ENCODE results near the gene TANC1.

Gene TANC1

DNA sequence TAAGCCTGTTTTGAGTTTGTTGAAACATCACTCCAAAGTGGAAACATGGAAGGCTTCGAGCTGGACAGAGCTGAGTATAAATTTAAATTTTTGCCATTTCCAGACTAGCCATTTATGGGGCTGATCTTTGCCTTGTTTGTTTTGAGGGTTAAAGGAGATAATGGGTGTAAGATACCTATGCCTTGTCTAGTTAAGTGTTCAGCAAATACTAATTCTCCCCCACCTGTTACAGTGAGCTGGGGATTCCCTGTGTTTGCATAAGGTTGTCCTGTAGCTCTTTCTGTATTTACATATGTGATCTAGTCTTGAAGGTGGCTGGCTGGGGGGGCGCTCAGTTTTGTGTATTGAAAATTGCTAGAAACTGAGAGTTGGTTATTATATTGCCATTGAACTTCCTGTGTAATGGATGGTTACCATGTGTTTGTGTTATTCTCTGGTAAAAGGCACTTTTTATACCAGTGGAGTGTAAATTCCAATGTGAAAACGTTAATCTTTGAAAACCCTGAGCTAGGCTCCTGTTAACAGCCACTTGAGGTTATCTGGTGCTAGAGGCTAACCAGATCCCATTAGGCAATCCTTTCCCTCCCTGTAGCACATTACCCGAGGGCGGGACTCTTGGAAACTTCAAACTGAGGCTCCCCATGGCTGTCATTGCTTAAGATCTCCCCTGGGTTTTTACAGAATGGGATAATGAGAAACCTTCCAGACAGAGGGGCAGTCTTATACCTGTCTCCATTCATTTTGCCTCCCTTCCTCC, 26.7 kb downstream of the TANC1 start:
- no peak for DNase-seq (ENCODE audit: low read depth)

DNA sequence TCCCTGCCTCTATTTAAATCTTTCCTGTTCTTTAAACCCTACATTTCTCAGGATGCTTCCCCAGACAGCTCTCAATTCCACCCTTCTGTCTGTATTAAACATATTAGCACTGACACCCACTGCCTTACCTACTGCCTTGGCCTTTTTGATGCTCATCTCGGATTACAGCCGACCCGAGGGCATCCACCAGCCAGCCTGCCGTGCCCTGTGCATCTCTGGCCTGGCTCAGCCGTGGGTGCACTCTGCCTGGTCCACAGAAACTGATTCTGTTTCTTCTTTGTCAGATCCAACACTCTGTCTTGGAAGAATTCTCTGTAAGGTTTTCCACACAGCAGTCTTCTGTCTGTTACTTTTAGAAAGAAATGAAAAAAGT, 27.2 kb downstream of the TANC1 start:
- DNase-seq (ENCODE audit: low read depth) = no peak

DNA sequence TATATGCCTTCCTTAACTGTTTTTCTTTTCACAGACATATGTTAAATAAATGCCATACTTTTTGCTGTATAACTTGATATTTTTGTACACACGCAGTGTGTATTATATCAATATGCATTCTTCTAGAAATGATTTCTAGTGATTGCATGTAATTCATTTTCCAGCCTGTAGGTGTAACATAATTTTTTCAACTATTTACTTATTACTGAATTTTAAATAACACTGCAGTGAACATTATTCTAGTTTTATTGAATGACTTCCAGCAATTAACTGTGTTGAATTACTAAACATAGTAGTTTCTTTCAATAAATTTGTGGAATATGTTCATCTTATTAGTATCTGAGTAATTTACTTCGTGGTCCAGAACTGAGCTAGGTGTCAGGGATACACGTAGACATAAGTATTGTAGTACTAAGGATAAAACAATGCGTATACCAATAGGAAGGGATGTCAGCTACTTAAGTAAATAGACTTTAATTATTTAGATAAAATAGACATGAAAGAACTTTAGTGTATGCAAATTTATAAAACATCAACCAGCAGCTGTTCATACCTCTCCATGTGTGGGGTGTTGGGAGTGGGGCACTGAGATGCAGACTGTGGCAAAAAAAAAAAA, 28.0 kb downstream of the TANC1 start:
- no peak for DNase-seq (ENCODE audit: low read depth)

DNA sequence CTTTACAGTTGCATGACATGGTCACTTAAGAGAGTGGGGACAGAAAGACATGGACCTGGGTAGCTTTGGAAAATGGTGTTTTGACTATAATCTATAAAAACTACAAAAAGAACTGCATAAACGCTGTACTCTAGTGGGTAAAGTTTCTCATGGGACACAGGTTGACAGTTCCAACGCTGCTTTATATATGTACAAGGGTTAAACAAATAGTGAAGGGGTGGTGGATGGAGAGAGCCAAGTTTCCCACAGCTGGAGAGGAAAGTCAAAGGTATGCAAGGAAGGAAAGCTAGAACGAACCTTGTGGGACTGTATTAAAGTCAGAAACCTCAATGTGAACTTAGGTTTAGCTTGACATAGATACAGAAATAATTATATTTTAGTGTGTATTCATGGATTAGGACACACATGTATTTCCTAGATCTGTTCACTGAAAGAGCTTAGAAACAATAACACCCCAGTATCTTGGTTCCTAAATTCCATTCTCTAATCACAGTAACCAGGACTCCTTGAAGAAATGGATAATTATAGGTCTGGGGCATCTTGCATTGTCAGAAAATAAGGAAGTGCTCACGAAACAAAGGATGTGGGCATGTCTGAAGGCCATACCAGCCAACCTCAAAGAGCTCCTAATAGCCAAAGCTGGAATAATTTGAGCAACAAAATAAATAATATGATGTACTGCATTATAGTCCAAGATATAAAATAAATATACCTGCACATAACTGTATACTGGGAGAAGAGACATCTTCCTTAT, 28.8 kb downstream of the TANC1 start:
- DNase-seq (ENCODE audit: low read depth) = no peak

DNA sequence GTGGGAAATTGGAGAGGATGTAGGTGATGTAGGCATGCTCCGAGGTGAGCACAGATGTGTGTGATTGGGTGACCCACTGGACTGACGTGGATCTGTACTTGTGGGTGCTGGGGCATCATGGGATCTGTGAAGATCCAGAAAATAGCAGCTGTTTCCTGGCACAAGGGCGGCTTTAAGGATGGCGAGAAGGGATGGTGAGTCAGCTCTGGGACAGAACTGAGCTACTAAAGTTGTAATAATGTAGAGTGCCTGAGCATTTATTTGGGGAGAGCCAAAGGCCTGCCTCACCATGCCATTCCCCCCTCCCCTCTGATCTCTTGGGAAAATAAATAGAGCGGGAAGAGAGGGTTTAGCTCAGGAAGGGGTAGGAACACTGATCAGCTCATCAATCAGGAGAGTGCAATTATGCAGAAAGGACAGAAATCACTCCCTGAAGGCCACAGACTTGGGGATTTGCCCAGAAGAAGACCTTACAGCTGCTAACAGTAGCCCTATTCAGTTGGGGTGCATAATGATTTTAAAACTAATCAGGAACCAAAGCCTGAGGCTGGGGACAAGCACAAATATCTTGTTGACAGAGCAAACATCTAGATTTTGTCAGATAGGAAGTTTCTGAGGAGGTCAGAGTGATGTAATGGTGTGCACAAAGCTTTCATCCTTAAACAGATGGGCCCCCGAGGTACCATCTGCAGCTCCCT, 30.3 kb downstream of the TANC1 start:
- DNase-seq (ENCODE audit: low read depth) = no peak

DNA sequence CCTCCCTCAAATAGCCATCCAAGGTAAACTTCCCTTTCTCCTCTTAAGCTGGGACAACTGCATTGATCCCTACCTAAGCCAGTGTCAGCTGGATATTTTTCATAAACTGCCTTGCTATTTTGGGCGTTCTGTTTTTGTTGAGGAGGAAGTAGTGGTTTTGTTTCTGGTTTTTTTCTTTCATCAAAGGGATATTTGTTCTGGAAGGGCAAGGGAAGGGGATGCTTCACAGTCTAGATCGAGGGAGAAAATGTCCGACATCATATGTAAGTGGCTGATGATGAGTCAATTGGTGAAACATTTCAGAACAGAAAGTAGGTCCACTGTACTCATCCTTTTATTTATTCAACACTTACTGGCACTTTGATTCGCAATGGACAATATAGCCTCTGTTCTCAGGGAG, 31.0 kb downstream of the TANC1 start:
- no peak for DNase-seq (ENCODE audit: low read depth)

DNA sequence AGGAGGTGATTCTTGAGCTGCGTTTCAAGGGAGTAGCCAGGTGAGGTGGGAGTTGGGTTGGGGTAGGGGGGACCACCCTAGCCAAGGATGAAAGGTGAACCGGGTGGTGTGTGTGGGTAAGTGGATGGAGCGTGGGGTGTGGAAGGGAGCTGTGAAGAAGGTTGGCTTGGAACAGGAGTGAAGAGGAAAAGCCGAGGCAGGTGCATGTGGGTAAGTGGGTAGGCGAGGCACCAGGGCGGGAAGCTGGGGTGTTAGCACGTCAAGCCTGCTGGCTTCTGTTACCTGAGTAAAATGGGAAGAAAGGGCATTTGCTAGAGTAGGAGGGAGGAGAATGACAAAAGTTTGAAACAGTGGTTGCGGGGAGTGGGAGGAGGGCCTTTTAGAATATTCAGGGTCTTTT, 31.6 kb downstream of the TANC1 start:
- DNase-seq (ENCODE audit: low read depth) = no peak

DNA sequence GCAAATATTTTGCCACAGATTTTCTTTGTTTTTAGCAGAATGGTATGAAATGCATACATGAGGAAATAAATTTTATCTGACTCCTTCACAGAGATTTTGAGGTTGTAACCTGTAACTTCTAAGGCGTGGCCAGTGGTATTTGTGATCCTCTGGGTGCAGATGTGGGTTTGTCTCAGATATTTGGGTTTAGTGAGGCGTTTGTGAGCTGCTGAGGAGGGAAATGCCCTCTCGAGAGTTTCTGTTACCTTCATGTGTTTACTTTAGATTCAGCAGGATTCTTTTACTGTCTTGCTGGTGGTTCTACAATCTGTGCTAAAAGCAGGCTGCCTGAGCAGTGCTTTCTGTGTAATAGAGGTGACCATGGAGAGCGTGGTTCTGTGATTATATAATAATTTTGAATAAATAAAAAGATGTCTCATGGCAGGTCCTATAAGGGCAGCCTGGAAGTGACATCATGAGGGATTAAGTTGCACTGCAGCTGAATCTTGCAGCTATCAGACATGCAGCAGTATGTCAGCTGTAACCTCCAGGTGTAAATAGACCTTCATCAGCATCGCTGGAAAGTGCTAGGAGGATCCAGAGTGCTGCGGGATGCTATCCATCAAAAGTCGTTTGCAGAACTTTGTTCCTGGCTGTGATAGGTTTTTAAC, 34.1 kb downstream of the TANC1 start:
- DNase-seq (ENCODE audit: low read depth) = no peak

DNA sequence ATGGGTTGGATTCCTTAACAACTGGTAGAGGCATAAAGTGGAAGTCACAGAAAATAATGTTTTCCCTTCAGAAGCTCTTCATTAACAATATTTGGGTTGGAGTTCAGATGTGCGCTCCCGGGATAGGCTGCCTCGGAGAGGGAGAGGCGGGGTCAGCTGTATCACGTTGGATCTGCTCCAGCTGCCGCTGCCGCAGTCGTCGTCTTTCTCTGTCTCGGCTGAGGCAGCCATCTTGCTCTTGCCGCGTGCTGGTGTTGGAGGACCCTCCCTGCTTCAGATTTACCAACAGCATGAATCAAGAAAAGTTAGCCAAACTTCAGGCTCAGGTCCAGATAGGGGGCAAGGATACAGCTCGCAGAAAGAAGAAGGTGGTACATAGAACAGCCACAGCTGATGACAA, 35.1 kb downstream of the TANC1 start:
- no peak for DNase-seq (ENCODE audit: low read depth)

DNA sequence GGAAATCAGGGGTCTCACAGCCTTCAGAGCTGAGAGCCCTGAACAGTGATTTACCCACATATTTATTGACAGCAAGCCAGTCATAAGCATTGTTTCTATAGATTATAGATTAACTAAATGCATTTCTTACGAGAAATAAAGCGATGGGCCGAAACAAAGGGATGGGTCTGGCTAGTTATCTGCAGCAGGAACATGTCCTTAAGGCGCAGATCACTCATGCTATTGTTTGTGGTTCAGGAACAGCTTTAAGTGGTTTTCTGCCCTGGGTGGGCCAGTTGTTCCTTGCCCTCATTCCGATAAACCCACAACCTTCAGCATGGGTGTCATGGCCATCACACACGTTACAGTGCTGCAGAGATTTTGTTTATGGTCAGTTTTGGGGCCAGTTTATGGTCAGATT, 36.4 kb downstream of the TANC1 start:
- DNase-seq (ENCODE audit: low read depth) = no peak

DNA sequence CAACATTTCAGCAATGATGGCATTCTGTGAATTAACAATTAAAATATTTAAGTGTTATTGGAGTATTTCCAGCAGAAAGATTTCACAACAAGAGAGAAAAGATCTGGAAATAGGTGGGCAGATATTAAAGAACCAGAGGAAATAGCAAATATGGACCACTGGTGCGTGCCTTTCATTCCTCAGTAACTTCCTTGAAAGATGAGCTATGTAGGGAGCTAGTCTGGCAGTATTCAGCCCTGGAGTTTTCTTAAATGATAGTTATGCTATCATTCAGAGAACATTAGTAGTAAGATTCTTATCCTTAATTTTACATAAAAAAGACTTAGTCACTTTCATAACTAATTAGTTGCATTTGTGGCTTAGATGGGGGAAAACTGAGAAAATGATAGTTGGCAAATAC, 41.5 kb downstream of the TANC1 start:
- DNase-seq (ENCODE audit: low read depth) = no peak

DNA sequence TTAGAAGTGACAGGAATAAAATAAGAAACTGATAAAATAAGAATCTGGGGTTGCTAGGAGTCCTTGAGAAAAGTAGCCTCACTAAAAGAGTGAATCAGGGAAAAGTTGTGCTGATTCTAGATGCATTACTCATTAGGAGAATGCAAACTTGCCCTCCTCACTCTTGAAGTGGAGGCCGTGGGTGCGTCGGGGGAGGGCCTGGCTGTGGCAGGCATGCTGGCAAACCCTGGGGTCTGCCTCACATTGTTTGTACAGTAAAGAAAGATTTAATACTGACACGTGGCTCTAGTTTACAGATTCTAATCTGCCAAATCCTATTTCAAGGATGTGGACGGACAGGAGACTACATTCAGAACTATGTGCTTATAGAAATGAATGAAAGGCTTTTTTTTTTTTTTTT, 41.9 kb downstream of the TANC1 start:
- no peak for DNase-seq (ENCODE audit: low read depth)

DNA sequence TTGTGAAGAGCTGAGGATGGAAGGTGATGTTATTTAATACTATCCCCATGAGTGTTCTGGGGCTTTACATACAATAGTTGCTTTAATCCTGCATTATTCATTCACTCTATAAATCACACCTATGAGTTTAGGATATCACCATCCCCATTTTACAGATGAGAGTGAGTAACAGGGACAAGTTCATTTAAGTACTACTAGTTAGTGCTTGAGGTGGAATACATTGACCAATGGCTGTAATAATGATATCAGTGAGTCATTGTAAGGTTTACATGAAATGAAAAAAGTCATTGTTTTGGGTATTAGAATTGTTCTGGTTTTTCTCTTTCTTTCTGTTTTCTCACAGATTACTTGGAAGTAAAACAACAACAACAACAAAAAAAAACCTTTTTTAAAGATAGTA, 42.5 kb downstream of the TANC1 start:
- DNase-seq (ENCODE audit: low read depth) = no peak

DNA sequence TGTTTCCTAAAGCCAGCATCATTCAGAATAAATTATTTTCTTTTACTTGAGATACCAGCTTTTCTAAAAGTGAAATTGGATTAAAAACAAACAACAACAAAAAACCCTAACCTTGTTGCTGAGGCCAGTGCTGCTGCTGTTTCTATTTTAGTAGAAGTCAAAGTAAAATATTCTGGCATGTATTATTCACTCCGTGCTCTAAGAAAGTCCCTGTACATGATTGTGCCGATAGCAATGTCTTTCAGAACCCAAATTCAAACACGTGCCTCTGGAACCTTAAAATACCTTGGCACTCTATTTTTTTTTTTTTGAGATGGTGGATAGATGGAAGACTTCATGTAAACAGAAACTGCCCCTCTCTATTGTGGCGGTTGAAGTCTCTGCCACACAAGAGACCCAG, 43.7 kb downstream of the TANC1 start:
- no peak for DNase-seq (ENCODE audit: low read depth)

DNA sequence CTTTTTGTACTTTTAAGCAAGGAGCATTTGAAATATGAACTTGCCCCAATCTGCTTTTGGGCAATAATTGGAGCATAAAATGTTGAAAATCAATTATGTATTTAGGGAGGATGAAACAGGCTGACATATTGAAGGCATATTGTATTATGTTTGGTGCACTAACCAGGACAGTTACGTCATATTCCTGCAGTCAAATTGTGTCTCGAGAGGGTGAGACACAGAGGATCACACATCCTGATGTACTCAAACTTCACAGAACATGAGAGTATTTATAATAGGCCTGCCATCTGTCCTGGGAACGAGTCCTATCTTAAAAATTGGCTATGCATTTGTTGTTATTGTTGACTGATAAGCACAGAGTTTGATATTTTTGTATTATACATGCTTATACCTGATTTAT, 44.7 kb downstream of the TANC1 start:
- DNase-seq (ENCODE audit: low read depth) = no peak

DNA sequence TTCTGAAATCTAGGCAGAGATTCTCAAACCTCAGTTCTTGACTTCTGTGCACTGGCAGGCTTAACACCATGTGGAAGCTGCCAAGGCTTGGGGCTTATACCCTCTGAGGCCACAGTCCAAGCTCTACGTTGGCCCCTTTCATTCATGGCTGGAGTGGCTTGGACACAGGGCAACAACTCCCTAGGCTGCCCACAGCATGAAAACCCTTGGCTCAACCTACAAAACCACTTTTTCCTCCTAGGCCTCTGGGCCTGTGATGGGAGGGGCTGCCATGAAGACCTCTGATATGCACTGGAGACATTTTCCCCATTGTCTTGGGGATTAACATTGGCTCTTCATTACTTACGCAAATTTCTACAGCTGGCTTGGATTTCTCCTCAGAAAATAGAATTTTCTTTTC, 46.7 kb downstream of the TANC1 start:
- no peak for DNase-seq (ENCODE audit: low read depth)

DNA sequence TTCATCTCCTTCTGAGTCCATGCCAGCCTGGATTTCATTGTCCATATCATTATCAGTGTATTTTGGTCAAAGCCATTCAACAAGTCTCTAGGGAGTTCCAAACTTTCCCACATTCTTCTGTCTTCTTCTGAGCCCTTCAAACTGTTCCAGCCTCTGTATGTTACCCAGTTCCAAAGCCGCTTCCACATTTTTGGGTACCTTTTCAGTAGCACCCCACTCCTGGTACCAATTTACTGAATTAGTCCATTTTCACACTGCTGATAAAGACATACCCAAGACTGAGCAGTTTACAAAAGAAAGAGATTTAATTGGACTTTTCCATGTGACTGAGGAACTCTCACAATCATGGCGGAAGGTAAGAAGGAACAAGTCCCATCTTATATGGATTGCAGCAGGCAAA, 47.4 kb downstream of the TANC1 start:
- no peak for DNase-seq (ENCODE audit: low read depth)

DNA sequence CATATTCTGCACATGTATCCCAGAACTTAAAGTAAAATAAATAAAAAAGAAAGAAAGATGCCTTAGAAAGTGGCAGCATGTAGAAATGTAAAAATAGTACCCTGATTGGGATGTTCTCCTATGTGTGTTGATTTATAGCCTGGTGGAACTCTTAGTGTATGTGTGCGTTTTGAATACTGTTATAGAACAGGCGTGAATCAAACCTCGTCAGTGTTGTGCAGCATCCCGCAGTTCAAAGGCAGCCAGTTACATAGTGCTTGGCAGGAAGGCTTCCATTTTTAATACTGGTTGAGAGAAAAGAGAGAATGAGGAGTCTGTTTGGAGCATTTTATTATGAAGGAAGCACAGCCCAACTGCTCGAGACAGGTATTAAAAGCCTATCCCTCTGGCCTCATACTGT, 49.4 kb downstream of the TANC1 start:
- no peak for DNase-seq (ENCODE audit: low read depth)

DNA sequence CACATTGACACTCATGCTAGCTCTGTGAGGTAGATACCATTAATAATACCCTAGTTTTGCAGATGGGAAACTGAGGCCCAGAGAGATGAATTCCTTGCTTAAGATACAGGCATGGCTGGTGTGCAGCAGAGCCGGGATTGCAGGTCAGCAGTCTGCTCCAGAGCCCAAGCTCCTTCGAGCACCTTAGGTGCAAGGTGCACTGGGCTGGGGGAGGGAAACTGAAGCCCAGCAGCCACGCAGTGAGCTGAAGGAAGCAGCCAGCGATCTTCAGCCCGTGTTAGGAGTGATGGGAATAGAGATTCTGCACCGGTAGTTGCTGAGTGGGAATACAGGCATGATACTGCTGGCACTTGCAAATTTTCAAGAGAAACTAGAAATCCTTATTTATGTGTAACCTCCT, 50.6 kb downstream of the TANC1 start:
- no peak for DNase-seq (ENCODE audit: low read depth)

DNA sequence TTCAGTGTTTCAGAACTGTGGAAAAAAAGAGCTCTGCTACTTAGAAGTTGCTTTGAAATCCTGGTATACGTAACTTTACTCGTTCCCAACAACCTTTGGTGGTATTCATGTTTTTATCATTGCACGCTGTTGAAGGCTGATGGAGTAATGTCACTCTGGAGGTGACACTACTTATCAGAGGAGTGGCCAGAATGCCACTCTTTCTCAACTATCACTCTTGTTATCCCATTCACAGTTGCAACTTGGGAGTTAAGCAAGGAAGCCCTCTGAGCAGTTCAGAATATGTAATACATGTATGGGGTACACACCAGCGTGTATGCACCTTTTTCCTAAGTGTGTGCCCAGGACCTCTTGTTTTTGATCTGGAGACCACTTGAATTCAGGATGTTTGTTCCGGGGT, 53.6 kb downstream of the TANC1 start:
- no peak for DNase-seq (ENCODE audit: low read depth)

DNA sequence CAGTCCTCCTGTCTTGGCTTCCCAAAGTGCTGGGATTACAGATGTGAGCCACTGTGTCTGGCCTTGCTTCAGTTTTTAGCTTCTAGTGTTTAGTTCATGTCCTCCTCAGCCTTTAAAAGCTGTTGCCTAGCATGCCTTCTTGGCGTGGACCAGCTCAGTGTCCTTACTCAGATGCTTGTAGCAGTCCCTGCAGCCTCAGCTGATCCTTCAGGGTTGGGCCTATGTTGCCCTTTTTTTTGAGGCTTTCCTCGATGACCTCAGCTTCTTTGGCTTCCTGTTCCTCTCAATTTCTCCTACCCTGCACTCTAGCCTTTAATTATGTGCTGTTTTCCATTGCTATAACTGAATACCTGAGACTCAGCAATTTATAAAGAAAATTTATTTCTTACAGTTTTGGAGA, 57.7 kb downstream of the TANC1 start:
- no peak for DNase-seq (ENCODE audit: low read depth)

DNA sequence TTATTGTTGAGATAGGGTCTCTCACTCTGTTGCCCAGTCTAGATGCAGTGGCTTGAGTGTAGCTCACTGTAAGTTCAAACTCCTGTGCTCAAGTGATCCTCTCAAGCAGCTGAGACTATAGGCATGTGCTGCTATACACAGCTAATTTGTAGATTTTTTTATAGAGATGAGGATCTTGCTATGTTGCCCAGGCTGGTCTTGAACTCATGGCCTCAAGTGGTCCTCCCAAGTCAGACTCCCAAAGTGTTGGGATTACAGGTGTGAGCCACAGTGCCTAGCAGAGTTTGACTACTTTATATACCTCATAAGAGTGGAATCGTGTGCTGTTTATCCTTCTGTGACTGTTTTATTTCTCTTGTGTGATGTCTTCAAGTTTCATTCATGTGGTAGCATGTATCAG, 60.3 kb downstream of the TANC1 start:
- no peak for DNase-seq (ENCODE audit: low read depth)

Measured in T-helper 22 cell (primary cell).